Fibroblast of pulmonary artery (primary cell): ENCODE results near the gene LIN54.
A peak's percentile ranks its signal among the peaks of the same experiment; 100 is the strongest.
"Not testable (repeated sequence)": the region's sequence is repeated elsewhere in the genome, so short reads cannot be mapped to it uniquely, and the experiment has no call there.

Experiments
- DNase-seq: peaks from one replicate; pipeline ENCODE4 v3.0.0-alpha.2; 2010; ENCODE audit warnings: low read depth
- H3K4me3 ChIP-seq: replicated peaks from 2 replicates; pipeline ENCODE4 v1.5.1; 2011; ENCODE audit warnings: low read depth, mild to moderate bottlenecking, control low read depth, low read length, moderate library complexity
- CTCF ChIP-seq: IDR thresholded peaks from 2 replicates; pipeline ENCODE4 v1.5.1; 2011; ENCODE audit warnings: mild to moderate bottlenecking, control low read depth, low read length, inconsistent platforms; ENCODE audit errors: missing control alignments

The LIN54 gene

GRCh38 chr4:83036991-83037665 is 26.5 kb upstream of the LIN54 start:
- H3K4me3 ChIP-seq, result peak overlapping the region; percentile 12
- no peak for TF ChIP-seq CTCF
- no peak for DNase-seq

GRCh38 chr4:83034630-83035494 is 24.2 kb upstream of the LIN54 start, which contains the start of gene COPS4:
TSS of gene COPS4 (plus strand) at chr4:83035183. CDS start at chr4:83035225, 42 bp downstream.
- peak; percentile 100 for DNase-seq
- H3K4me3 ChIP-seq, result peak within 1 kb of the TSS; percentile 99
- peak; percentile 56 for TF ChIP-seq CTCF

- TF ChIP-seq CTCF, result no peak
- no peak for DNase-seq
- no peak overlapping the region for H3K4me3 ChIP-seq
Measured at GRCh38 chr4:83029688-83030087, 19.1 kb upstream of the LIN54 start.

GRCh38 chr4:83028976-83029375 is 18.4 kb upstream of the LIN54 start:
- DNase-seq, result no peak
- no peak for TF ChIP-seq CTCF
- H3K4me3 ChIP-seq, result no peak overlapping the region

- TF ChIP-seq CTCF, result no peak
- no peak overlapping the region for H3K4me3 ChIP-seq
Measured at GRCh38 chr4:83025563-83025962, 14.9 kb upstream of the LIN54 start.

GRCh38 chr4:83024233-83024632 is 13.6 kb upstream of the LIN54 start:
- no peak overlapping the region for H3K4me3 ChIP-seq
- no peak for DNase-seq
- no peak for TF ChIP-seq CTCF

More at GRCh38 chr4:83025563-83025962, 14.9 kb upstream of the LIN54 start:
- DNase-seq, result no peak

- DNase-seq, H3K4me3 ChIP-seq: not testable (repeated sequence)
Measured at GRCh38 chr4:83023599-83023998, 13.0 kb upstream of the LIN54 start.
